Activated CD4-positive, alpha-beta T cell treated with anti-CD3 and anti-CD28 coated beads, Interleukin-2, amount 10 ng/mL, durations not matched to agents 24 days and 14 days (primary cell): ENCODE measurements around the gene TXNRD3. TPM values are rescaled to one million over a fixed set of nuclear protein-coding genes. Genes with fewer than 3 reads are reported as not detected.

Experiments
- DNase-seq: peaks from one replicate; pipeline ENCODE4 v3.0.0; 2022
- H3K27ac Mint-ChIP-seq: one replicate; pipeline ENCODE4 v1.8.0; 2022; ENCODE audit warnings: mild to moderate bottlenecking, mixed read lengths
- H3K27me3 Mint-ChIP-seq: one replicate; pipeline ENCODE4 v1.8.0; 2022; ENCODE audit warnings: mixed read lengths
- H3K36me3 Mint-ChIP-seq: one replicate; pipeline ENCODE4 v1.8.0; 2022; ENCODE audit warnings: low read depth, mild to moderate bottlenecking, mixed read lengths
- H3K4me1 Mint-ChIP-seq: one replicate; pipeline ENCODE4 v1.8.0; 2021; ENCODE audit warnings: mixed read lengths
- H3K4me3 Mint-ChIP-seq: one replicate; pipeline ENCODE4 v1.8.0; 2022; ENCODE audit warnings: mild to moderate bottlenecking, moderate library complexity, mixed read lengths
- H3K9me3 Mint-ChIP-seq: one replicate; pipeline ENCODE4 v1.8.0; 2021; ENCODE audit warnings: mixed read lengths
- intact Hi-C: fragments of 100-400 bp; cut with micrococcal nuclease; formaldehyde crosslinking; loops from one replicate; pipeline ENCODE4 v1.15.1; 2023
- total RNA-seq: library from RNA; stranded (reverse); gene quantifications from 2 replicates; pipeline ENCODE4 v1.2.3, GENCODE V29; 2022

TXNRD3 gene
- 1.3 and 1.5 TPM in 2 replicates for total RNA-seq

DNA sequence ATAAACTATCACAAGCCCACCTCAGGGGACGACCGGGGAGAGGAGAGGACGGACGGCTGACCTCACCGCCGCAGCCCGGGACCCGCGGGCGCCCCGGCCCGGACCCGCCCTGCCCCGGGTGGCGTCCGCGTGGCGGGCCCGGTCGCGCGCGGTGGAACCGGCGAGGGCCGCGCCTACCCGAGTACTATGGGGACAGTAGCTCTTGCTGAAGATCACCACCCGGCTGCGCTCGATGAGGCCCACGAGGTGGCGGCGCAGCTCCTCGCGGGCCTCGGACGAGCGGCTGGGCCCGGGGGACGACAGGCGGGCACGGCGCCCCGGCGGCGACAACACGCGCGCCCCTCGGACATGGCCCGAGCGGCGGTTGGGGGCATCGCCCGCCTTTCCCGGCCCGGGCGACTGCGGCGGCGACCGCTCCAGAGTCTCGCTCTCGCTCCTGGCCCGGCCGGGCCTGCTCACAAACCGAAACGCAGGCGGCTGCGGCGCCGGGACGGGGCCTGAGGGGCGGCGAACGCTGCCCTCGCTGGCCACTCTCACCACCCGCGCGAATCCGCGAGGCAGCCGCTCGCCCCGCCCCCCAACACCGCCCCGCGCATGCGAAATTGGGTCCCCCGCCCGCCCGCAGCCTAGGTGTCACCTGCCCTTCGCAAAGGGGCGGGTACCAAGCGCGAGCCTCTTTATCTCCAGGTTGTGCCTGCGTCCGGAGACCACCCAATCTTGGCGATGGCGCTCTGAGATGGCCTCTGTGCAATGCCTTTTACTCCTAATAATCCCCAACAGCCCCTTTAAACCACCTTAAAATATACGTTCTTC, at the start of gene TXNRD3:
Gene TXNRD3, minus strand, starts transcription at position 554 of the 813 bp plus-strand sequence.
- peak within 1 kb of the TSS; percentile 21 for H3K27ac Mint-ChIP-seq
- H3K27me3 Mint-ChIP-seq: peaks cover 27% of the 10 kb centered on the region
- H3K36me3 Mint-ChIP-seq: no peaks in the 10 kb centered on the region
- H3K4me1 Mint-ChIP-seq: peaks cover 5% of the 10 kb centered on the region
- peak; percentile 89 for DNase-seq
- peaks cover 3% of the 10 kb centered on the region for H3K9me3 Mint-ChIP-seq
- peak within 1 kb of the TSS; percentile 79 for H3K4me3 Mint-ChIP-seq
- intact Hi-C loops: no loop called here

DNA sequence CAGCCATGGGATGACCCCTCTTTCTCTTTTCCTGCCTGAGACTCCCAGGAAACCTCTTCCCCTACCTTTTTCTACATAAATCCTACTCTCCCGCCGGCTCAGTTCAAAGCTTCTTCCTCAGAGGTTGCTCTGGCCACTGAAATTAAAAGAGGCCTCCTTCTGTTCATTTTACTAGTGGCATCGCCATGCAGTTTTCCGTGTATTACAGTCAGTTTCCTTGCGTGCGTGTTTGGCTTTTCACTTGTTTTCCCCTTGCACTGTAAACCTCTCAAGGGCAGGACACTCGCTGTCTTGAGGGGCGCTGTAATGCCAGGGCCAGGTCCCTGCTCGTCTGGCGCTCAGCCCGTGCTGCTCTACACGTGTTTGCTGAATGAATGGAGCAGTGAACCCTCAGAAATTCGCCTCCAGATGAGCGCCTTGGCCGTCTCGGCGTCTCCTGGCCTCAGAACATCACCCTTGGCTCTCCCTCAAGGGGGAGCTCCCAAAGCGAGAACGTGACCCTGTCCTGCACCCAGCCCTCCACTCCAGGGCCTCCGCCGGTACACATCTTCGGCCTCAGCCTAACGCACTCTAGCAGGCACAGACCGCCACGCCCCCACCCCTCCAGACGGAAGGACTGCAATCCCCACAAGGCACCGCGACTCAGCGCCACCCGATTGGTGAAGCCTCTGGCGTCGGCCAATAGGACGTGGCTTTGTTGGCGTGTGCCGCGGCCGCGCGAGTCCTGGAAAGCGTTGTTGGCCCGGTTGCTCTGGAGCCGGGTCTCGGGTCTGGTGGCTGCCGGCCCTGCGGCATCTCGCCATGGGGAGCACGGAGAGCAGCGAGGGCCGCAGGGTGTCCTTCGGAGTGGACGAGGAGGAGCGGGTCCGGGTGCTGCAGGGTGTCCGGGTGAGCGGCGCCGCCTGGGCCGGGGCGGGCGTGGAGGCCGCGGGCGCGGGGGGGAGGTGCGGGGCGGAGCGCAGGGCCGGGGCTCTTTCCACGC, 48.9 kb upstream of the TXNRD3 start, which contains the start of gene CHCHD6:
Gene CHCHD6, plus strand, starts transcription at position 729 of the 982 bp plus-strand sequence. Its CDS starts 73 bp downstream, at position 802.
- Mint-ChIP-seq H3K27me3 (peaks cover 36% of the 10 kb centered on the region), H3K9me3 (peaks cover 5% of the 10 kb centered on the region), H3K27ac (peak within 1 kb of the TSS; percentile 92), H3K4me1 (peaks cover 15% of the 10 kb centered on the region), H3K4me3 (peak within 1 kb of the TSS; percentile 98), H3K36me3 (peaks cover 4% of the 10 kb centered on the region)
- intact Hi-C loops: loop anchor here (1.0 to 2.0 kb wide), 2 partner anchors 278 to 345 kb away; no protein-coding TSS in a partner anchor
- DNase-seq: peak; percentile 99

DNA sequence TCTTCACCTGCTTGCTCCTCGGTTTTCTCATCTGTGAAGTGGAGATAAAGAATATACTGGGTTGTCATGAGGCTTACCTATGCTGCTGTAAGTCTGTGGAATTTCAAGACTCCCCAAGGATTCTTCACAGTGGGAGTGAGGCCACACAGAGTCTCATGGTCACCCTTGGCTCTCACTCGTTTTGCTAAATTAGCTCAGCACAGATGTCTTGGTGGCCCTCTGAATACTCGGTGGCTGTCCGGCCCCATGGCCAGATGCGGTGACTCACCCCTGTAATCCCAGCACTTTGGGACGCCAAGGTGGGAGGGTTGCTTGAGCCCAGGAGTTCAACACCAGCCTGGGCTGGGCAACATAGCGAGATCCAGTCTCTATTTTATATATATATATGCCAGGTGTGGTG, 44.1 kb upstream of the TXNRD3 start:
- Mint-ChIP-seq H3K36me3 (peaks cover under 1% of the 10 kb centered on the region), H3K4me1 (peaks cover 9% of the 10 kb centered on the region), H3K4me3 (no peak overlapping the region), H3K27ac (no peak overlapping the region), H3K9me3 (peaks cover 5% of the 10 kb centered on the region), H3K27me3 (peaks cover 52% of the 10 kb centered on the region)
- intact Hi-C loops: no loop called here
- DNase-seq: no peak

DNA sequence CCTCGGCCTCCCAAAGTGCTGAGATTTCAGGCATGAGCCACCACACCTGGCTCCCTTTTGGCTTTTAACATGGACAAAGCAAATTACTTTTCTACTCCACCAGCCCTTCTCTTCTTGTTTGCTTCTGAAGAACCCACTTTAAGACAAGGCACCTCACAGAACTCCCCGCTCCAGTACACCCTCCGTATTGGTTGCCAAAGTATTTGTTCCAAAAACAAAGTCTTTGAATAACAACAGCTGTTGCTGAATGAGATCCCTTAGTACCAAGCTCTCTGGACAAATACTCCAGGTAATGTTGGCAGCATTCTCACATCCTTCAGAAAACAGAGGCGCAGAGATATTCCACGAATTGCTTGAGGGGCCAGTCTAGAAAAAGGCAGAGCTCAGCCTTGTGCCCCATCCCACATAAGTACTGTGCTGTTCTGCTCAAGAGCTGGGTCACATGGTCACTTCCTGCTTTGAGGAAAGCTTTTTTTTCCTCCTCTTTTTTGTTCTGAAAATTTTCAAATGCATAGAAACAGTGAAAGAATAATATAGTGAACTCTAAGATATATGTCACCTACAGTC, 41.9 kb upstream of the TXNRD3 start:
- peaks cover 5% of the 10 kb centered on the region for H3K9me3 Mint-ChIP-seq
- H3K4me1 Mint-ChIP-seq: no peaks in the 10 kb centered on the region
- H3K27me3 Mint-ChIP-seq: peaks cover 45% of the 10 kb centered on the region
- no peak overlapping the region for H3K27ac Mint-ChIP-seq
- H3K36me3 Mint-ChIP-seq: no peaks in the 10 kb centered on the region
- DNase-seq: no peak
- intact Hi-C loops: no loop called here
- no peak overlapping the region for H3K4me3 Mint-ChIP-seq

DNA sequence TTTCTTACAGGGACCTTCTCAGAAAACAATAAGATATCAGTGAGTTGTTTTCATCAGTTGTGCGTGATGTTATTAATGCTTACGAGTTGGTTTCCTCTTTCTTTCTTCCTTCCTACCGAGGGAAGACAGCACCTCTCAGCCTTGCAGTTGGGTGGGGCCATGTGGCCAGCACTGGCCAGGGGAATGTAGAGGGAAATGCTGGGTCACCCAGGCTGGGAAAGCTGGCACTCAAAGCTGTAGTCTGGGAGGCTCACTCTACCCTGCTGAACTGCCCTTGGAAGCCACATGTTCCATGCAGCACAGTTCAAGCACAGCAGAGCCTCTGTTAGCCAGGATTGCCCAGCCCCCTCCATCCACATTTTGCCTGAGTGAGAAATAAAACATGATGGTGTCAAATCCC, 39.0 kb upstream of the TXNRD3 start:
- no peak overlapping the region for H3K4me3 Mint-ChIP-seq
- no peaks in the 10 kb centered on the region for H3K4me1 Mint-ChIP-seq
- H3K9me3 Mint-ChIP-seq: no peaks in the 10 kb centered on the region
- no peaks in the 10 kb centered on the region for H3K36me3 Mint-ChIP-seq
- intact Hi-C loops: no loop called here
- H3K27me3 Mint-ChIP-seq: peaks cover 34% of the 10 kb centered on the region
- no peak overlapping the region for H3K27ac Mint-ChIP-seq
- peak; percentile 36 for DNase-seq

DNA sequence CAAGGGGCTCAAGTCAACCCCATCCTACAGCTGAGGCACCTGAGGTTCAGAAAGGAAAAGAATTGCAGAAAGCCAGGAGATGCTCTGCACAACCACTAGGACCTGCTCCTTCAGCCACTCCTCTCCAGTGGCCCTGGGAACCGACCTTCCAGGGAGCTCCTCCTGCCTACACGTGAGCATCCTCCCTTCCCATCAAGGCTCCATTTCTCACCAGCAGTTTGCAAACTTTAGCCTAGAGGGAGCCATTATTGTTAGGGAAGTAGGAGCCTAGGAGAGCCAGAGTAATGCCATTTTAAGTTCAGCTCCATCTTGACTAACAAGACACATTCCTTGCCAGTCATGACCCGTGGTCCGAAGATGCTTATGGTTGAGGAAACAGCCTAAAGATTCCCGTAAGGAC, 37.9 kb upstream of the TXNRD3 start:
- Mint-ChIP-seq H3K27ac (no peak overlapping the region), H3K4me3 (no peak overlapping the region), H3K27me3 (peaks cover 36% of the 10 kb centered on the region), H3K4me1 (no peaks in the 10 kb centered on the region), H3K36me3 (no peaks in the 10 kb centered on the region), H3K9me3 (no peaks in the 10 kb centered on the region)
- intact Hi-C loops: no loop called here
- peak; percentile 44 for DNase-seq

DNA sequence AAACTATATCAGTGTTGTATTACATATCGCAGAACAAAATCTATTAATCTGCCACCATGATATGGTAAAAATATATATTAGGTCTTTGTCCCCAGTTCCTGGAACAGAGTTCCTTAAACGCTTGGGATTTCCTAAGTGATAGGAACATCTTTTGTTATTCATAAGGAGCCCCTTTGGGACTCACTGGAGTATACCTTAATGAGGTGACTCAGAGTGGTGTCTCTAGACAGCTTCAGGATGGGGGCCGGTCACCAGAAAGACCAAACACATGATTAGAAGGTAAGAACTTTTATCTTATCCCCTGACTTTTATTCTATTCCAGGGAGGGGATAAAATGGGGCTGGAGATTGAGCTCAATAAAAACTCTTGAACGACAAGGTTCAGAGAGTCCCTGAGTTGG, 36.8 kb upstream of the TXNRD3 start:
- Mint-ChIP-seq H3K4me3 (no peak overlapping the region), H3K27me3 (peaks cover 31% of the 10 kb centered on the region), H3K36me3 (no peaks in the 10 kb centered on the region), H3K4me1 (no peaks in the 10 kb centered on the region), H3K9me3 (no peaks in the 10 kb centered on the region), H3K27ac (no peak overlapping the region)
- intact Hi-C loops: no loop called here
- DNase-seq: no peak

DNA sequence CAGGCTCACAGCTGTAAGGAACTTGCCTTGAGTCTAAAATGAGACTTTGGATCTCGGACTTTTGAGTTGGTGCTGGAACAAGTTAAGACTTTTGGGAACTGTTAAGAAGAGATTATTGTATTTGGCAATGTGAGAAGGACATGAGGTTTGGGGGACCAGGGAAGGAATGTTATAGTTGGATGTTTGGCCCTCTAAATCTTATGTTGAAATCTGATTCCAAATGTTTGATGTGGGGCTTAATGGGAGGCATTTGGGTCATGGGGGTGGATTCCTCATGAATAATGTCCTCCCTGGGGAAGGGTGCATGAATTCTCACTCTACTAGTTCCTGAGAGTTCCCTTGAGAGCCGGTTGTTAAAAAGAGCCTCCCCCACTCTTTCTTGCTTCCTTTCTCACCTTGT, 30.6 kb upstream of the TXNRD3 start:
- H3K9me3 Mint-ChIP-seq: no peaks in the 10 kb centered on the region
- no peak overlapping the region for H3K4me3 Mint-ChIP-seq
- no peaks in the 10 kb centered on the region for H3K4me1 Mint-ChIP-seq
- peaks cover 9% of the 10 kb centered on the region for H3K27me3 Mint-ChIP-seq
- peak; percentile 27 for DNase-seq
- intact Hi-C loops: no loop called here
- no peaks in the 10 kb centered on the region for H3K36me3 Mint-ChIP-seq
- no peak overlapping the region for H3K27ac Mint-ChIP-seq

DNA sequence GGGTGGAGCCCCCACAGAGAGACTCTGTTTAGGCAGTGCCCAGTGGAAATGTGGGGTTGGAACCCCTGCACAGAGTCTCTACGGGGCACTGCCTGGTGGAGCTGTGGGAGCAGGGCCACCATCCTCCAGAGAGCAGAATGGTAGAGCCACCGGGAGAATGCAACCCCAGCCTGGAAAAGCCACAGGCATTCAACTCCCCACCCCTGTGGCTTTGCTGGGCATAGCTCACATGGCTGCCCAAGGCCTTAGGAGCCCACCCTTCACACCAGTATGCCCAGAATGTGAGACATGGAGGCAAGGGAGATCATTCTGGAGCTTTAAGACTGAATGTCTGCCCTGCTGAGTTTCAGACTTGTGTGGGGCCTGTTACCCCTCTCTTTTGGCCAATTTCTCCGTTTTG, 30.1 kb upstream of the TXNRD3 start:
- H3K27me3 Mint-ChIP-seq: peaks cover 5% of the 10 kb centered on the region
- H3K27ac Mint-ChIP-seq: no peak overlapping the region
- H3K4me1 Mint-ChIP-seq: no peaks in the 10 kb centered on the region
- H3K9me3 Mint-ChIP-seq: no peaks in the 10 kb centered on the region
- intact Hi-C loops: no loop called here
- peak; percentile 43 for DNase-seq
- no peaks in the 10 kb centered on the region for H3K36me3 Mint-ChIP-seq
- H3K4me3 Mint-ChIP-seq: no peak overlapping the region

DNA sequence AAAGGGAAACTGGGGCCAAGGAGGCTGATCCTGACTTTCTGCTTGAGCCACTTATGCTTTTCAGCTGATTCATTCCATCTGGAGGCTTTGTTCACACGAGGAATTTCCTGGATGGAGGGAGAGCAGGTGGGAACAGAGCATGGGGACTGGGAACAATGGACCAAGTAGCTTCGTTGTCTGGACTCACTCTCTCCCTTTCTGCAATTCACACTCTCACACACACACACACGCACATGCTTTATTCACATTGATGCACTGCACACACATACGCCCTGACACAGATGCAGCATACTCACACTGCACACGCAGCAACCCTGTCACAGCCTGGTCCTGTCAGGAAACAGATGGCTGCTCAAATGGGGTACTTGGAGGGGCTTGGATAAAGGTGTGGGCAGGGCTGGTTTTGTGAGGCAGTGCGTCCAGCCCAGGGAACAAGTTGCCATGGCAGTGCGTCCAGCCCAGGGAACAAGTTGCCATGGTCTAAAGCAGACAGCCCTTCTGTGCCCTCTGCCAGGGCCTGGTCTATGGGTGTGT, 29.4 kb upstream of the TXNRD3 start:
- no peaks in the 10 kb centered on the region for H3K4me1 Mint-ChIP-seq
- no peaks in the 10 kb centered on the region for H3K9me3 Mint-ChIP-seq
- intact Hi-C loops: no loop called here
- DNase-seq: no peak
- no peaks in the 10 kb centered on the region for H3K36me3 Mint-ChIP-seq
- no peak overlapping the region for H3K27ac Mint-ChIP-seq
- H3K27me3 Mint-ChIP-seq: peaks cover 4% of the 10 kb centered on the region
- H3K4me3 Mint-ChIP-seq: no peak overlapping the region

DNA sequence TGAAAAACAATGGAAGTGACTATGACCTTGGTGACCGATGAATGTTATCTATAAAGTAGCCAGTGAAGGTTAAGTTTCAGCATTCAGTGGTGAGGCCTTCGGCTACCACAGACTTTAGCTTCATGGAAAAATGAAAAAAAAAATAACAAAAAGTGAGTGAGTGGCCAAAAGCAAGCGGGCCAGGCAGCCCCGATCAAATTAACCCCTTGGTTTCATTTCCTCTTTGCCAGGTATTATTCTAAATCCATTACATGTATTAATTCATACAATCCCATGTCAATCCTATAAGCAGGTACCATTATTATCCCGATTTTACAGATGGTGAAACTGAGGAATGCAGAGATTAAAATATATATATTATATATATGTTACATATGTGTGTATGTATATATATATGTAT, 28.1 kb upstream of the TXNRD3 start:
- H3K36me3 Mint-ChIP-seq: no peaks in the 10 kb centered on the region
- no peak overlapping the region for H3K27ac Mint-ChIP-seq
- no peak for DNase-seq
- intact Hi-C loops: no loop called here
- peaks cover 3% of the 10 kb centered on the region for H3K4me1 Mint-ChIP-seq
- H3K9me3 Mint-ChIP-seq: no peaks in the 10 kb centered on the region
- peaks cover 5% of the 10 kb centered on the region for H3K27me3 Mint-ChIP-seq
- H3K4me3 Mint-ChIP-seq: no peak overlapping the region

DNA sequence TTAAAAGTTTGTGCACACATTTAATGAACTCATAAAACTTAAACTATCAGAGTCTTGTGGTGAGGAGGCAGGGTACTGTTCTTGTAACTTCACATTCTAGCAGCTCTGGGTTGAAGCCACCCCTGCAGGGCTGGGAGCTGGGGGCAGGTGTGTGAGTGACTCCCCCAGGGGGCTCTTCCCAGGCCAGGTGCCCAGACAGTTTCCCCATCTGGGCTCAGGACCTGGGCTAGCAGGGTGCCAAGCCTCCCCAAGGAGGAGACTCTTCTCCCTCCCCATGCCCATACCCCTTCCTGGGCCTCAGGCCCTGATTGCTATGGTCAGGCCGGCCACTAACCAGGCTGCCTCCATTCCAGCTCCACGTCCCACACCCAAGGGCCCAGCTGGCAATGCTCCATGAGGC, 27.1 kb upstream of the TXNRD3 start:
- Mint-ChIP-seq H3K4me1 (peaks cover 3% of the 10 kb centered on the region), H3K27me3 (peaks cover 12% of the 10 kb centered on the region), H3K9me3 (no peaks in the 10 kb centered on the region), H3K4me3 (no peak overlapping the region), H3K36me3 (no peaks in the 10 kb centered on the region), H3K27ac (no peak overlapping the region)
- intact Hi-C loops: no loop called here
- DNase-seq: no peak

DNA sequence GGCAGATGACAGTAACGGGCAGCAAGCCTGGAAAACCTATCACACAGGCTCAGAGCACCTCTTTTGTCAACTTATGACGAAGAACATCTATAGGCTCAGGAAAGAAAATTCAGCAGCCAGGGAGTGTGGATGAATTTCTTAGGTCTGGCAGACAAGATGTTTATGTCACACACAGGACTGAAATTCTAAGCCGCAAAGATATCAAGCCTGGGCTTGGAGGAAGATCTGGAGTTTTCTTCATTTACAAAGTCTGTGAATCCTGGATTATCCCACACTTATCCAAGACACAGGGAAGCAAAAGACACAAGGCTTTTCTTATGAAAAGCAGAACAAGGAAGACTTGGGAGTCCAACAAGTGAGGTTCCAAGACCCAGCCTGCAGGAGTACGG, 25.7 kb upstream of the TXNRD3 start:
- Mint-ChIP-seq H3K9me3 (no peaks in the 10 kb centered on the region), H3K4me1 (peaks cover 3% of the 10 kb centered on the region), H3K36me3 (no peaks in the 10 kb centered on the region), H3K4me3 (no peak overlapping the region), H3K27ac (no peak overlapping the region), H3K27me3 (peaks cover 16% of the 10 kb centered on the region)
- intact Hi-C loops: no loop called here
- no peak for DNase-seq
